Epithelial cell of proximal tubule (primary cell): ENCODE measurements around the gene ANKUB1. TPM values are rescaled to one million over a fixed set of nuclear protein-coding genes. Genes with fewer than 3 reads are reported as not detected.

Source experiments
- DNase-seq: peaks from one replicate; pipeline ENCODE4 v3.0.0-alpha.2; 2011; ENCODE audit warnings: low read depth
- H3K4me3 ChIP-seq: 2 replicates; pipeline ENCODE4 v1.5.1; 2011; ENCODE audit warnings: low read depth, mild to moderate bottlenecking, low read length
- total RNA-seq: library from RNA; depleted of rRNA; stranded (reverse); fragments of >200 nt; gene quantifications from 2 replicates; pipeline ENCODE4 v1.2.3, GENCODE V29; 2015
- TF ChIP-seq, protein P1 (sequence below): conservative IDR thresholded peaks from 2 replicates; pipeline ENCODE4 v1.5.1; 2012; ENCODE audit warnings: low read depth, mild to moderate bottlenecking, low read length

The ANKUB1 gene
- total RNA-seq, 1 donor from 2014 or later: not detected

DNA sequence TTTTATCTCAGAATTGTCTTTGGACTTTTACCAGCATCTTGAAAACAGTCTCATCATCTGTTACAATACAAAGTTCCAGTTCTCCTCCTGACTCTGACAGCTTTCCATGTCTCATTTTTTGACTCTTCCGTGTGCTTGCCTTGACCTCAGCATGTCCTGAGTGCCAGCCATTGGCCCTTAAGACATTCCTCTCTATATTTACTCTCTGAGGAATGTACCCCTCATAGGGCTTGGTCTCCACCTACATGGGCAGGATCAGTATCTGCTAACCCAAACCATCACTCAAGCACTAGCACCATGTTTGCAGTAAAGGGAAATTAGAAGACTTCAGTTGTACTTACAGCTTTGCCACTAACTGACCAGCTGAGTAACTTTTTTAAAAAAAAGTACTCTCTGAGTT is 16.2 kb downstream of the ANKUB1 start:
- H3K4me3 ChIP-seq: no peak overlapping the region
- TF ChIP-seq, protein P1, sequence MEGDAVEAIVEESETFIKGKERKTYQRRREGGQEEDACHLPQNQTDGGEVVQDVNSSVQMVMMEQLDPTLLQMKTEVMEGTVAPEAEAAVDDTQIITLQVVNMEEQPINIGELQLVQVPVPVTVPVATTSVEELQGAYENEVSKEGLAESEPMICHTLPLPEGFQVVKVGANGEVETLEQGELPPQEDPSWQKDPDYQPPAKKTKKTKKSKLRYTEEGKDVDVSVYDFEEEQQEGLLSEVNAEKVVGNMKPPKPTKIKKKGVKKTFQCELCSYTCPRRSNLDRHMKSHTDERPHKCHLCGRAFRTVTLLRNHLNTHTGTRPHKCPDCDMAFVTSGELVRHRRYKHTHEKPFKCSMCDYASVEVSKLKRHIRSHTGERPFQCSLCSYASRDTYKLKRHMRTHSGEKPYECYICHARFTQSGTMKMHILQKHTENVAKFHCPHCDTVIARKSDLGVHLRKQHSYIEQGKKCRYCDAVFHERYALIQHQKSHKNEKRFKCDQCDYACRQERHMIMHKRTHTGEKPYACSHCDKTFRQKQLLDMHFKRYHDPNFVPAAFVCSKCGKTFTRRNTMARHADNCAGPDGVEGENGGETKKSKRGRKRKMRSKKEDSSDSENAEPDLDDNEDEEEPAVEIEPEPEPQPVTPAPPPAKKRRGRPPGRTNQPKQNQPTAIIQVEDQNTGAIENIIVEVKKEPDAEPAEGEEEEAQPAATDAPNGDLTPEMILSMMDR: no peak

DNA sequence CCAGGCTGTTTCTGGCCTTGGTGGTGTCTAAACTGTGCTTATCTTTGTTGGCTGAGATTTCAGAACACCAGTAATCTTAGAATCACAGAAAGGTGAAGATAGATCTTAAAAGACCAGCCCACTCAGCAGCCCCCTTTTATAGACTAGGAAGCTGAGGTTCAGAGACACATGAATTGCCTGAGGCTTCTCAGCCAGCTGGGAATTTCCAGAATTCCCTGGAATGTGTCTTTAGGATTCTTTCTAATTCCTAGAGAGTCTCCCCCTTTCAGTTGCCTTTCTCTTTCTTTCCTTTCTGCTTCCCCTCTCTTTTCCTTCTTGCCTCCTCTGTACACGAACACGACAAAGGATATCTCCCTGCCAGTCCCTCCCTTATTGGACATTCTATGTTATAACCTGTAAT is 19.5 kb downstream of the ANKUB1 start:
- TF ChIP-seq, protein P1: no peak
- DNase-seq: no peak
- no peak overlapping the region for H3K4me3 ChIP-seq

More for the DNA sequence above, 16.2 kb downstream of the ANKUB1 start:
- no peak for DNase-seq

DNA sequence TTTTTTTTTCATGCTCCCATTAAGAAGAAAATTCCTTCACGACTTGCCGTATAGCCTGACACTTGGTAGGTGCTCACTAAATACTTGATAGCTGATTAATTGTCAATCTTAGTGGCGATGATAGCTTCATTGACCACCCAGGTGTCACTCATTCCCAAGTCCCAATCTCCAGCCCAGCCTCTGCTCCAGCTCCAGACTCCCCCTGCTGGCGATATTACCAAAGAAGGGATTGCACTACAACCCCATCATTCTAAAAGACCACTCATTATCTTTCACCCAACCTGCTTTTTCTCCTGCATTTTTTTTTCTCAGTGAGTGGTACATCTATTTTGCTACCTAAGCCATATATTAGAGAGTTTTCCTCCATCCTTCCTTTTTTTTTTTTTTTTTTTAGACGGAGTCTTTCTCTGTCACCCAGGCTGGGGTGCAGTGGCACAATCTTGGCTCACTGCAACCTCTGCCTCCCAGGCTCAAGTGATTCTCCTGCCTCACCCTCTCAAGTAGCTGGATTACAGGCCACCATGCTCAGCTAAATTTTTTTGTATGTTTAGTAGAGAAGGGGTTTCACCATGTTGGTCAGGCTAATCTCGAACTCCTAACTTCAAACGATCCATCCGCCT is 20.6 kb downstream of the ANKUB1 start:
- TF ChIP-seq, protein P1: peak; percentile 92
- DNase-seq: no peak
- H3K4me3 ChIP-seq: no peak overlapping the region

DNA sequence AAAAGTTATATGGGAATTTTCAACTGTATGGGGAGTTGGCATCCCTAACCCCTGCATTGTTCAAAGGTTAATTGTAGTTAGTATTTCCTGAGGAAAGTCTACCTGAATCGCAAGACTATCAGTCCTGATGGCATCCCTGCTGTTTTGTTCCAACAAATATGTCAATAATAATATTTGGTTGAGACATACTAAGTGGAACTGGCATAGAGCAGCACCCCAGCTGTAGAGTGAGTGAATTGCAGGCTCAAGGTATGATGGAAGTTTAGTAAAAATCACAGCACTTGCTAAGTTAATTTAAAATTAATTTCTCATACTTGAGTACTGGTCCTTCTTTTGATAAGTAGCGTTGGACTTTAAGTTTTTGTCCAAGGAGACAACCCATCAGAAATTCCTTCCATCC is 22.1 kb downstream of the ANKUB1 start:
- H3K4me3 ChIP-seq: no peak overlapping the region
- DNase-seq: no peak
- TF ChIP-seq, protein P1: peak; percentile 25

DNA sequence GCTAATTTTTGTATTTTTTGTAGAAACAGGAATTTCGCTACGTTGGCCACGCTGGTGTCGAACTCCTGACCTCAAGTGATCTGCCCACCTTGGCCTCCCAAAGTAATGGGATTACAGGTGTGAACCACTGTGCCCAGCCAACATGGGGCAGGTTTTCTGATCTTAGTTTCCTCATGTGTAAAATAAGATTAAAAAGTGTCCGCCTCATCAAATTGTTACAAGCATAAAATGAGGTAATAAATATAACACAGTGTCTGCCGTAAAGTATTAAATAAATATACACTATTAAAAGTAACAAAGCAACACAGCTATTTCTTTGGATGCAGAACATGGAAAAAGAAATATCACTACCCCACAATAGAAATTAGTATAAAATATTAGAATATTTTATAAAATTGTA is 23.6 kb downstream of the ANKUB1 start:
- TF ChIP-seq, protein P1: no peak

DNA sequence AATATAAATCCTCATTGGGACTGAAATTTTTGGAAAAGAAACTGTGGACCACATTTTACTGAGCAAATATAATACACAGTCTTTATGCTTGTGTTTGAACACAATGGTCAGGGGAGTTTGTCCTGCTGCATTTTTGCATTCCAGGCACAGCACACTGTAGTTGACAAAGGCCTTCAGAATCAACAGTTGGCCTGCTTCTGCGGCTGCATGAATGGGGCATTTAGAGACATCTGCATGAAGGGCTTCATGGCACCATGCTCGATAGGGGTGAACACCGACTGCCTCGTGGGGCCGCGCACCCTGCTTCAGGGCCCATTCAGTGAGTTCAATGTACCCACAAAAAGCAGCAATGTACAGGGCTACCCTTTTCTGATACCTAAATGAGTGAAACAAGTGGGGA is 24.6 kb downstream of the ANKUB1 start:
- DNase-seq: no peak
- no peak overlapping the region for H3K4me3 ChIP-seq
- TF ChIP-seq, protein P1: no peak

More for the DNA sequence above, 23.6 kb downstream of the ANKUB1 start:
- no peak overlapping the region for H3K4me3 ChIP-seq
- no peak for DNase-seq

DNA sequence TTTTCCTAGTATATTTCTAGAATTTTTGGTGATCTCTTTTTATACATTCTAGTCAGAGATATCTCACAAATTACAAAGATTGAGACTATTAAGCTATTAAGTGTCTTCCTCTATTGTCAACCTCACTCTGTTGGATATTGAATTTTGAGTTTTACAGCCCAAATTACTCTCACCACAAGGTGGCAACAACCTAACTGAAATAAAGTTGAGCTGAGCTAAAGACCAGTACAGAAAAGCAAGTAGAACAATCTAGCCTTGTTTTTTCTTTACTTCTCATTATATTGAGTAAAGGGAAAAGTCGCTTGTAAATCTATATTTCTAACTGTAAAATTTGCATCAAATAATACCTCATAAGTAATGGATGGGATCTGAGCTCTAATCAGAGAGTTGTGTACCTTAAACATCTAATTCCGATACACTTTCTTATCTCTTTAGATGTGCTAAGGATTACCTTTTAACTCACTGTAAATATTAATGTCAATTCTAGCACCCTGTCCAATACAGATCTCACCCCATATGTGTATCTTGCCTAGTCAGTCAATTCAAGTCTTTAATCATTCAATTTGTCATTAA is 26.5 kb downstream of the ANKUB1 start:
- TF ChIP-seq, protein P1: peak; percentile 72
- H3K4me3 ChIP-seq: no peak overlapping the region
- no peak for DNase-seq
